Measurements from ENCODE around the gene SMIM26. TPM values are rescaled to one million over a fixed set of nuclear protein-coding genes. Genes with fewer than 3 reads are reported as not detected.

SMIM26 gene
- total and polyA plus RNA-seq, 8 donors = 29.2 to 187 (median 138) TPM

- 84 to 95% (median 91%) methylated on average over 6 of the region's 6 CpGs for WGBS, 5 donors
- H3K36me3 ChIP-seq = peaks cover 64 to 98% (median 97%) of the 10 kb centered on the region in 4 donors
- no peaks in the 10 kb centered on the region for H3K9me3 ChIP-seq
- no peaks in the 10 kb centered on the region for H3K27me3 ChIP-seq
- TF ChIP-seq POLR2A (IDR thresholded peaks at IDR 0.05) = no peak
- TF ChIP-seq POLR2AphosphoS5 (IDR thresholded peaks at IDR 0.05) = no peak
- TF ChIP-seq CTCF (IDR thresholded peaks at IDR 0.05) = no peak
- no peak for TF ChIP-seq EP300 (IDR thresholded peaks at IDR 0.05)
- H3K4me1 ChIP-seq = peaks cover 0 to 11% (median 0%) of the 10 kb centered on the region in 4 donors
- no peak overlapping the region for H3K4me3 ChIP-seq
- DNase-seq = no peak
- H3K27ac ChIP-seq = no peak overlapping the region
- intact Hi-C loops (cut with DNase I; ENCODE audit: low total_unique reads) = no loop called here
These were observed 34.6 kb upstream of the SMIM26 start for GRCh38 chr20:18532626-18533025.

- H3K27me3 ChIP-seq = no peaks in the 10 kb centered on the region
- peaks cover 0 to 11% (median 0%) of the 10 kb centered on the region in 4 donors for H3K4me1 ChIP-seq
- intact Hi-C loops (cut with DNase I; ENCODE audit: low total_unique reads) = no loop called here
- H3K36me3 ChIP-seq = peaks cover 55 to 98% (median 97%) of the 10 kb centered on the region in 4 donors
- H3K4me3 ChIP-seq = no peak overlapping the region
- no peak for TF ChIP-seq POLR2A (IDR thresholded peaks at IDR 0.05)
- TF ChIP-seq POLR2AphosphoS5 (IDR thresholded peaks at IDR 0.05) = no peak
- no peak for TF ChIP-seq EP300 (IDR thresholded peaks at IDR 0.05)
- no peak for TF ChIP-seq CTCF (IDR thresholded peaks at IDR 0.05)
- H3K27ac ChIP-seq = no peak overlapping the region
- WGBS, 5 donors = 15 to 48% (median 24%) methylated on average over 1 of the region's 1 CpG
- no peaks in the 10 kb centered on the region for H3K9me3 ChIP-seq
- DNase-seq = no peak
These were observed 33.7 kb upstream of the SMIM26 start for GRCh38 chr20:18533491-18533890.

- H3K4me3 ChIP-seq = no peak overlapping the region
- H3K4me1 ChIP-seq = peaks cover 0 to 11% (median 0%) of the 10 kb centered on the region in 4 donors
- intact Hi-C loops (cut with DNase I; ENCODE audit: low total_unique reads) = no loop called here
- H3K36me3 ChIP-seq = peaks cover 49 to 98% (median 97%) of the 10 kb centered on the region in 4 donors
- peak overlapping the region in 1 of 5 donors; percentile 1 for H3K27ac ChIP-seq
- TF ChIP-seq EP300 (IDR thresholded peaks at IDR 0.05) (no peak), POLR2AphosphoS5 (IDR thresholded peaks at IDR 0.05) (peak in 1 of 3 donors; percentile 54)
- peak; percentile 20 to 29 for DNase-seq
- H3K9me3 ChIP-seq = no peaks in the 10 kb centered on the region
- 40 to 66% (median 48%) methylated on average over 6 of the region's 6 CpGs for WGBS, 5 donors
- no peaks in the 10 kb centered on the region for H3K27me3 ChIP-seq
These were observed 33.1 kb upstream of the SMIM26 start for GRCh38 chr20:18533978-18534644.

GRCh38 chr20:18537651-18538050 lies 29.6 kb upstream of the SMIM26 start:
- Histone ChIP-seq H3K36me3 (peaks cover 36 to 98% (median 97%) of the 10 kb centered on the region in 4 donors), H3K4me3 (no peak overlapping the region), H3K27me3 (no peaks in the 10 kb centered on the region), H3K27ac (no peak overlapping the region), H3K9me3 (no peaks in the 10 kb centered on the region), H3K4me1 (peaks cover 0 to 11% (median 0%) of the 10 kb centered on the region in 4 donors)
- TF ChIP-seq POLR2AphosphoS5 (IDR thresholded peaks at IDR 0.05) = no peak
- no peak for TF ChIP-seq EP300 (IDR thresholded peaks at IDR 0.05)
- TF ChIP-seq CTCF (IDR thresholded peaks at IDR 0.05) = no peak
- TF ChIP-seq POLR2A (IDR thresholded peaks at IDR 0.05) = no peak
- WGBS, 5 donors = 95 to 100% (median 97%) methylated on average over 2 of the region's 2 CpGs
- intact Hi-C loops (cut with DNase I; ENCODE audit: low total_unique reads) = no loop called here
- no peak for DNase-seq

GRCh38 chr20:18541741-18542140 lies 25.5 kb upstream of the SMIM26 start:
- Histone ChIP-seq H3K4me1 (peaks cover 0 to 5% (median 2%) of the 10 kb centered on the region in 4 donors), H3K4me3 (no peak overlapping the region), H3K27ac (no peak overlapping the region), H3K9me3 (no peaks in the 10 kb centered on the region), H3K36me3 (peaks cover 31 to 98% (median 98%) of the 10 kb centered on the region in 4 donors), H3K27me3 (no peaks in the 10 kb centered on the region)
- 76 to 86% (median 82%) methylated on average over 5 of the region's 5 CpGs for WGBS, 5 donors
- no peak for DNase-seq
- intact Hi-C loops (cut with DNase I; ENCODE audit: low total_unique reads) = no loop called here
- TF ChIP-seq POLR2A (IDR thresholded peaks at IDR 0.05) = no peak
- no peak for TF ChIP-seq POLR2AphosphoS5 (IDR thresholded peaks at IDR 0.05)
- no peak for TF ChIP-seq CTCF (IDR thresholded peaks at IDR 0.05)
- no peak for TF ChIP-seq EP300 (IDR thresholded peaks at IDR 0.05)
